Parathyroid adenoma (tissue), 2 donors: ENCODE measurements around the gene PLXDC1.
"Not testable (repeated sequence)": the region's sequence is repeated elsewhere in the genome, so short reads cannot be mapped to it uniquely, and the experiment has no call there.

ENCODE experiments used
- H2AFZ ChIP-seq: fragments of 300-600 bp; sonication (generic); one replicate; pipeline ENCODE4 v1.7.0; 2017; ENCODE audit warnings: antibody characterized with exemption, mild to moderate bottlenecking
- H3K27ac ChIP-seq: fragments of 300-600 bp; sonication (generic); one replicate; pipeline ENCODE4 v1.7.0; 2017
- H3K27me3 ChIP-seq: fragments of 300-600 bp; sonication (generic); one replicate; pipeline ENCODE4 v1.7.0; 2017; ENCODE audit warnings: low read length; ENCODE audit not compliant: control insufficient read depth, insufficient read depth
- H3K36me3 ChIP-seq: fragments of 300-600 bp; sonication (generic); one replicate; pipeline ENCODE4 v1.7.0; 2017; ENCODE audit warnings: low read length; ENCODE audit not compliant: control insufficient read depth, insufficient read depth
- H3K4me1 ChIP-seq: fragments of 300-600 bp; sonication (generic); one replicate; pipeline ENCODE4 v1.7.0; 2017; ENCODE audit warnings: control low read depth
- H3K4me2 ChIP-seq: fragments of 300-600 bp; sonication (generic); one replicate; pipeline ENCODE4 v1.7.0; 2017; ENCODE audit warnings: low read length
- H3K4me3 ChIP-seq: fragments of 300-600 bp; sonication (generic); one replicate; pipeline ENCODE4 v1.7.0; 2017; ENCODE audit warnings: low read depth, low read length
- H3K79me2 ChIP-seq: fragments of 300-600 bp; sonication (generic); one replicate; pipeline ENCODE4 v1.7.0; 2017; ENCODE audit warnings: control low read depth
- H3K9ac ChIP-seq: fragments of 300-600 bp; sonication (generic); one replicate; pipeline ENCODE4 v1.7.0; 2017; ENCODE audit warnings: mild to moderate bottlenecking
- H3K9me3 ChIP-seq: fragments of 300-600 bp; sonication (generic); one replicate; pipeline ENCODE4 v1.7.0; 2017; ENCODE audit warnings: low read length; ENCODE audit not compliant: control insufficient read depth
- TF ChIP-seq, protein P1 (sequence below): fragments of 300-600 bp; sonication (generic); IDR thresholded peaks from one replicate; pipeline ENCODE4 v1.7.0; 2017; ENCODE audit warnings: antibody characterized with exemption, mild to moderate bottlenecking
- donor health status: primary hyperparathyroidism.

Gene PLXDC1

DNA sequence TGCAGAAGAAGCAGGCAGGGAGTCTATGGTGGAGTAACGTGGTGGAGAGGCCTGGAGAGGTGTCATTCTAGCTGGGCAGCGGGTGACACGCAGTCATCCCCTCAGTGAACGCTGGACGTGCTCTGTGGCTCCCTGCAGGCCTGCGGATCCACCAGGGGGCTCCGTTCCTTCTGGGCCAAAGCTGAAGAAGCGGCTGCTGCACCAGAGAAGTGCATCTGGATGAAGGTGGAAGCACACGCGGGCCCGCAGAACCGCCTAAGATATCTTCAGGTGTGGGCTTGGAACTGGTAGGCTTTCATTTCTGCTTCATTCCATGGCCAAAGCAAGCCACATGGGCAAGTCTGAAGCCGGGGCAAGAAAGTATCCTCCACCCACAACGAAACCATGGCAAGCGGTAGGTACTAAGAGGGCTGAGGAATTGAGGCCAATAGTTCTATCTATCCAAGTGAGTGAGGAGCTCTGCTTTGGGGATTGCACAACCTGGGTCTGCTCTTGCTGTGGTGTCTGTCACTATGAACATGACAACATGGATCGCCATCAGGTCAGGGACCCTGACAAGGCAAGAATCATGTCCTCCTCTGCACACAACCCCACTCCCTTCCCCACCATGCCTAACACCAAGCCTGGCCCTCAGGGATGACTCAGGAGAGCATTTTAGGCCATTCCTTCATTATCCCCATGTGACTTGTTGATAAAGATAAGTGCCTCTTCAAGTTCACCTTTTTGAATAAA is 105.3 kb downstream of the PLXDC1 start:
- Histone ChIP-seq H3K27ac (no peak overlapping the region), H3K4me3 (no peak overlapping the region), H3K9ac (no peak overlapping the region), H3K9me3 (no peaks in the 10 kb centered on the region), H3K4me2 (no peak overlapping the region), H3K4me1 (no peaks in the 10 kb centered on the region), H2AFZ (no peak overlapping the region), H3K27me3 (no peaks in the 10 kb centered on the region), H3K36me3 (no peaks in the 10 kb centered on the region), H3K79me2 (no peaks in the 10 kb centered on the region)
- TF ChIP-seq, protein P1, sequence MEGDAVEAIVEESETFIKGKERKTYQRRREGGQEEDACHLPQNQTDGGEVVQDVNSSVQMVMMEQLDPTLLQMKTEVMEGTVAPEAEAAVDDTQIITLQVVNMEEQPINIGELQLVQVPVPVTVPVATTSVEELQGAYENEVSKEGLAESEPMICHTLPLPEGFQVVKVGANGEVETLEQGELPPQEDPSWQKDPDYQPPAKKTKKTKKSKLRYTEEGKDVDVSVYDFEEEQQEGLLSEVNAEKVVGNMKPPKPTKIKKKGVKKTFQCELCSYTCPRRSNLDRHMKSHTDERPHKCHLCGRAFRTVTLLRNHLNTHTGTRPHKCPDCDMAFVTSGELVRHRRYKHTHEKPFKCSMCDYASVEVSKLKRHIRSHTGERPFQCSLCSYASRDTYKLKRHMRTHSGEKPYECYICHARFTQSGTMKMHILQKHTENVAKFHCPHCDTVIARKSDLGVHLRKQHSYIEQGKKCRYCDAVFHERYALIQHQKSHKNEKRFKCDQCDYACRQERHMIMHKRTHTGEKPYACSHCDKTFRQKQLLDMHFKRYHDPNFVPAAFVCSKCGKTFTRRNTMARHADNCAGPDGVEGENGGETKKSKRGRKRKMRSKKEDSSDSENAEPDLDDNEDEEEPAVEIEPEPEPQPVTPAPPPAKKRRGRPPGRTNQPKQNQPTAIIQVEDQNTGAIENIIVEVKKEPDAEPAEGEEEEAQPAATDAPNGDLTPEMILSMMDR: no peak

DNA sequence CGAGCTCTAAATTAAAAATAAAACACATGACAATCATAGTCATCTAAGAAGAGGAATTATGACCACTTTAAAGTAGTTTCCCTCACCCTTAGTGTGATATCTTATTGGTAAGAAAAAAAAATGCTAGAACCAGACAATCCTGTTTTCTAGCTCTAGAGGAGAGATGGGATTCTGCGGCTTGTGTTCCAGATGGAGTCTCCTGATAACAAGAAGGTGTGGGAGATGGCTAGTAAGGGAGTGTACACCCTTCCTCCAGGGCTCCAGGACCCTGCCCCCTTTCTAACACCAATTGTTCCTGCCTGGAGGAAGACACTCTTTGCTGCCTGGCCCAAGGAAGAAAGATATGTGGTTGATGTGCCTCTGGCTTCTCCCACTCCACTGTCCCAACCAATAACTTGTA is 115.4 kb downstream of the PLXDC1 start:
- H3K27ac ChIP-seq: no peak overlapping the region
- peak overlapping the region; percentile 52 for H3K4me2 ChIP-seq
- H2AFZ ChIP-seq: no peak overlapping the region
- TF ChIP-seq, protein P1: no peak
- H3K9me3 ChIP-seq: no peaks in the 10 kb centered on the region
- H3K79me2 ChIP-seq: no peaks in the 10 kb centered on the region
- H3K27me3 ChIP-seq: no peaks in the 10 kb centered on the region
- no peaks in the 10 kb centered on the region for H3K36me3 ChIP-seq
- H3K9ac ChIP-seq: no peak overlapping the region
- H3K4me1 ChIP-seq: peaks cover 5% of the 10 kb centered on the region
- no peak overlapping the region for H3K4me3 ChIP-seq

DNA sequence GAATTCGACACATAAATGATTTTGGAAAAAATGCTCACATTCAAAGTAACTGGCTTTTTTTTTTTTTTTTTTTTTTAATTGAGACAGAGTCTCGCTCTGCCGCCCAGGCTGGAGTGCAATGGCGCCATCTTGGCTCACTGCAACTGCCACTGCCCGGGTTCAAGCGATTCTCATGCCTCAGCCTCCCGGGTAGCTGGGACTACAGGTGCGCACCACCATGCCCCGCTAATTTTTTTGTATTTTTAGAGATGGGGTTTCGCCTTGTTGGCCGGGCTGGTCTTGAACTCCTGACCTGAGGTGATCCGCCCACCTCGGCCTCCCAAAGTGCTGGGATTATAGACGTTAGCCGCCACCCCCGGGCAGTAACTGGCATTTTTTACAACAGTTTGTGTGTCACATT is 115.9 kb downstream of the PLXDC1 start:
- not testable (repeated sequence) for H3K9ac ChIP-seq, H3K36me3 ChIP-seq, H3K79me2 ChIP-seq, H2AFZ ChIP-seq, H3K9me3 ChIP-seq, H3K4me1 ChIP-seq, H3K4me3 ChIP-seq, H3K27me3 ChIP-seq, H3K27ac ChIP-seq
- peak overlapping the region; percentile 52 for H3K4me2 ChIP-seq

DNA sequence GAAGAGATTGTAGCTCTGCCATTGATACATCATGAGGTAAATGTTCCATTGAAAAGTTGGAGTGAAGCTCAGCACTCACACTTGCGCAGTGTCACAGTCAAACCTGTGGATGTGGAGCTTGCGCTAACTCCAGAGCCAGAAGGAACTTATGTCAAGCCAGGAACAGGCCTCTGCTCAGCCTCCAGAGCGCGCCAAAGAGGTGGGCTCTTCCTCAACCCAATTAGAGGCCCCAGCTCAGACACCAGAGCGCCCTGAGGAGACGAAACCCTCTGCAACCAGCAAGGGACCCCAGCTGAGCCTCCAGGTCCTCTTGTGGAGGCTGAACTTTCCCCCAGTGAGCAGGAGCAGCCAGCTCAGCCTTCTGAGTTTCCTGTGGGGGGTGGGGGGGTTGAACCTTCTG is 122.7 kb downstream of the PLXDC1 start:
- TF ChIP-seq, protein P1: no peak
- Histone ChIP-seq H3K4me2 (no peak overlapping the region), H3K4me3 (no peak overlapping the region), H3K27me3 (no peaks in the 10 kb centered on the region), H2AFZ (no peak overlapping the region), H3K9ac (no peak overlapping the region), H3K9me3 (no peaks in the 10 kb centered on the region), H3K36me3 (no peaks in the 10 kb centered on the region), H3K27ac (no peak overlapping the region), H3K4me1 (peaks cover 4% of the 10 kb centered on the region), H3K79me2 (no peaks in the 10 kb centered on the region)

DNA sequence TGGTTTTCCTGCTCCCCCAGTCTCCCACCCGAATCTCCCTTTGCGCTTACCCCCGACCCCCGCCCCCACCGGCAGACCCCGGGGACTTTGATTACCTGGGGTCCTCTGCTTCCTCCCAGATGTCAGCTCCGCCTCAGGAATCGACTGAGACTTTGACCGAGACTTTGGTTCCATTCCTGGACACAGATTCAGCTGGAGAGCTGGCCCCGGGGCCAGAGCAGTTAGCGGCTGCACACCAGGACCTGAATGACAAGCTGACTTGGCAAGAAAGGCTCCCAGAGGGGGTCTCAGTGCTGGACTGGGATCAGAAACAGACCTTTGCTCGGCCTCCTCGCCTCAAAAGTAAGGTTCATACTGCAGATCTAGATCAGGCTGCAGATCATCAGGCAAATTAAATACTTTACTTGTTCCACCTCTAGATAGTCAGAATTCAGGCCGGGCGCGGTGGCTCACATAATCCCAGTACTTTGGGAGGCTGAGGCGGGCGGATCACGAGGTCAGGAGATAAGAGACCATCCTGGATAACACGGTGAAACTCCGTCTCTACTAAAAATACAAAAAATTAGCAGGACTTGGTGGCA is 123.9 kb downstream of the PLXDC1 start:
- Histone ChIP-seq H3K4me2 (peak overlapping the region; percentile 83), H3K36me3 (no peaks in the 10 kb centered on the region), H3K4me3 (peak overlapping the region; percentile 74), H3K27ac (no peak overlapping the region), H3K27me3 (no peaks in the 10 kb centered on the region), H3K4me1 (peaks cover 4% of the 10 kb centered on the region), H2AFZ (peak overlapping the region; percentile 91), H3K9me3 (no peaks in the 10 kb centered on the region), H3K9ac (no peak overlapping the region), H3K79me2 (no peaks in the 10 kb centered on the region)
- TF ChIP-seq, protein P1: no peak
